Stimulated activated CD4-positive, alpha-beta T cell treated with anti-CD3 and anti-CD28 coated beads, Interleukin-12 subunit alpha, Interleukin-12 subunit beta, amount 100 ng/mL, for 24 hours (primary cell): Measurements from ENCODE around the gene HOXA2.

Experiments used
- DNase-seq, 2 experiments: peaks; one replicate each; pipeline ENCODE4 v3.0.0-alpha.2; 2020; ENCODE audit warnings: low read depth in 2 of 2

HOXA2 gene

DNA sequence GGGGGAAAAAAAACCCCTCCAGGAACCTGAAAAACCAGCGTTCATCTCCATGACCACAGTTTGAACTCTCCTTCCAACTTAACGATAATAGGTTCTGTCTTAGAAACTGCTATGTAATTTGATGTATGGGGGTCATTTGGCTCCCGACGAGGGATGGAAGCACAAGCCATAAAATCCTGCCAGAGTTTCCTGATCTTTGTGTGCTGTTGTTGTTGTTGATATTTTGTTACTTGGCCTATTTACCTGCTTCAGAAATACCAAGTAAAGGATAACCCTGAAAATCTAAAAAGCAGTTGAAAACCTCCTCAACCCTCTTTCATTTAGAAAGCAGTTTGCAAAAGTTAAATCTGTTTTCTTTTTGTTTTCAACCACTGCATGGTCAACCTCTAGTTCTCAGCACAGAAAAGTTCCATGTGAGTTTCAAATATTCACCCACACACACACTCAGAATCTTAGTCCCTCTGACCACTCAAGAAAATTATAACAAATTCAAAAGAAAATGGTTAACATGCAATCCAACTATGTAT is 9.3 kb upstream of the HOXA2 start:
- DNase-seq: no peak

DNA sequence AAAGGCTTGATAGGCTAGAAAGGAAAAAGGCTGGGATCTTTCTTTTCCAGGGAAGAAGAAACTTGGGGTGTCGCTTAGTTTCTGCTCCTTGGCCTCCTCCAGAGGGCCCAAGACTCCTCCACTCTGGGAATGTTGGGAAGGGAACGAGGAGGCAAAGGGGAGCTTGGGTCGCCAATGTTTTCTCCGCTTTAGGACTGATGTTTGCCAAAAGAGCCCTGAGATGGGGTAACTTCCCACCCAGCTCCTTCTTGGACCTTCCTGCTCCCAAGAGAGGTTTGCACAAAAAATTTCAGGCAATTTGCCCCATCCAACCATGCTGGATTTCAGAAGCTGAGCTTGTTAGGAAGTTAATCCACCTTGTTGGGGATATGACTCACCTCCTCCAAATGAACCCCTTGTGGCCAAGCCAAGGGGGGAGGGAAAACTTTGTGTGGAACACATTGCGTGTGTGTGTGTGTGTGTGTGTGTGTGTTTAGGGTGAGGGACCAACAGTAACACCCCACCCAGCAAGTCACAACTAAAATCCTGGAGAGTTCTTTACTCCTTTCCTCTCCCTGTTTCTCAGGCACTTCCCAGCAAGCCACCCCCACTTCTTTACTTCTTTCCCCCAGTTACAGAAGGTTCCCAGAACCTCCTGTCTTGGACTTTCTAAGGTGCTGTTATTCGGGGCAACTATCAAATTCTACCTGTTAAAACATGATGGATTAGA is 8.7 kb upstream of the HOXA2 start:
- DNase-seq: no peak

DNA sequence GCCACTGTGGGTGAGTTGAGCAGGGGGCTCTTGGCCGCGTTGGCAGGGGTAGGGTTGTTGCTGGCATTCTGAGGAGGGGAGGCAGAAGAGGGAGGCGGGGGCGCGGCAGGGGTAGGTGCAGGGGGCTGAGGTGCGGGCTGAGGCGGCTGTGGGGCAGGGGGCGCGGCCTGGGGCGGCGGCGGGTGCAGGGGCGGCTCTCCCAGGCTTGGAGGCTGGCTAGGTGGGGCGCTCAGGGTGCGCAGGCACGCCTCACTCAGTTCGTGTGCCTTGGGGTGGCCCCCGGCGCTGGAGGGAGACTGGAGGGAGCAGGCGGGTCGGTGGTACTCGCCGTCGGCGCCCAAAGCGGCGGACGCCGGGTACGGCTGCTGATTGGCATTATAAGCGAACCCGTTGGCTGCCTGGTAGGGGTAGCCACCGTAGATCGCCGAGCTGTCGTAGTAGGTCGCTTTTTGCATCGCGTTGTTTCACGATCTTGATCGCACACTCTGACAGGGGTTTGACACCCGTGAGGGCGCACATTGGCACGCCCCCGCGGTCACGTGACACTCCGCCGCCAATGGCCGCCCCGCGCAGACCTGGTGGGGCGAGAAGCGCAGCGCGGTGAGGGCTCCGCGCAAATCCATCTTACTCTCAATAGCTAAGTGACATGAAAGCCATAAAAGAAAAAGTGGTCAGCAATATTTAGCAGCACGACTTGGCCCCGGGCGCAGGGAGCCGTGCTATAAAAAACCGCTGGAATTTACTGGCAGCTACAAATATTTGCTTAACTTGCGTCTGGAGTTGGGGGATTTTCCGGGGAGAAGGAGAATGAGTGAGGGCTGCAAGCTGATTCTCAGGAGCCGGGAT is 7.9 kb upstream of the HOXA2 start:
- no peak for DNase-seq

DNA sequence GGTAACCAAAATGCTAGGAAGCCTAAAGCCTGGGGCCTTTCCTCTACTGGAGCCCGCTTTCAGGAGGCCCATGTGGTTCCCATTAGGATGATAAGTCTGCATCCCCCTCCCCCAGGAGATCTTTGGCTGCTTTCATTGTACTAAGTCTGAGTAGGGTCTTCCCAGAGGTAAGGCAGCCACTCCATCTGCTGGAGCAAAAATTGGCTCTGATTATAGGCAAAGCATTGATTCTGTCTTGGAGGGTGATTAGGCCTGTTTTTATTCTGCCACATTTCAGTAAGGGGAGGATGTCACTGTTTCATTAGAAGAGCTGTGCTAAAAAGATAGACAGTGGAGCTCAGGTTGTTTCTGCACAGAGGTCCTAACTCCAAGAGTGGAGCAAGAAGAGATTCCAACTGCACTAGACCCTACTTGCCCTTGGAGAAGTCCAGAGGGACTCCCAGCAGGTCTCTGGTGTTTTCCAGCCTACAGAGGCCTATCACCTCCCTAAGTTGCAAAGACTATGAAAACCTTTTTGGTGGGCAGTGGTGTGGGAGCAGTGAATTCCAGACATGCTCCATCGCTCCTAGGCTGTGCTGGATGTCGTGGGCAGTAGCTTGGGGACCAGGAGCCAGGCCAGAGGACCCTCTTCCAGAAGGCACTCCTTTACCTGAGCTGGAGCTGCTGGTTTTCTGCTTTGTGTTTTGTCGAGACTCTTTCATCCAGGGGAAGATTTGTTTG is 7.1 kb upstream of the HOXA2 start:
- DNase-seq: no peak

DNA sequence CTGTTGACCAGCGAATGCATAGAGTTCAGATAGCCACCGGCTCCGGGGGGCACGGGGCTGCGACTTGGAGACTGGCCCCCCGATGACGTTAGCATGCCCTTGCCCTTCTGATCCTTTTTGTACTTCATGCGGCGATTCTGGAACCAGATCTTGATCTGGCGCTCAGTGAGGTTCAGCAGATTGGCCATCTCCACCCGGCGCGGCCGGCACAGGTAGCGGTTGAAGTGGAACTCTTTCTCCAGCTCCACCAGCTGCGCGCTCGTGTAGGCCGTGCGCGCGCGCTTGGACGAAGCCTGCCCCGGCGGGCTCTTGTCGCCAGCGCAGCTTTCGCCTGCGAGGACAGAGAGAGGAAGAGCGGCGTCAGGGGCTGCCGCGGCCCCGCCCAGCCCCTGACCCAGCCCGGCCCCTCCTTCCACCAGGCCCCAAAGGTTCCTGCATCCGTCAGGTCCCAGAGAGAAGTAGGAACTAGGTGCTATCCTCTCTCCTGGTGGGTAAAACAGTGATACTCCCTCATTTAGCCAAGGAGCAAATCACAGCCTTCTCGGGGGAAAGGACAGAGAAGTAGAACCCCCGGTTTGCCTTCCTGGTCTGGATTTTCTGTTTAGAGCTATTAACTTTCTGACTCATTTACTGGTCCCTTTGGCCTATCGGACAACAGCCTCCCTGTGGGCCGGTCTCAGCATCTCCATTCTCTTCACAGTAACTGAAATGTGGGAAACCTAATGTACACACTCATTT is 6.1 kb upstream of the HOXA2 start:
- DNase-seq: no peak

DNA sequence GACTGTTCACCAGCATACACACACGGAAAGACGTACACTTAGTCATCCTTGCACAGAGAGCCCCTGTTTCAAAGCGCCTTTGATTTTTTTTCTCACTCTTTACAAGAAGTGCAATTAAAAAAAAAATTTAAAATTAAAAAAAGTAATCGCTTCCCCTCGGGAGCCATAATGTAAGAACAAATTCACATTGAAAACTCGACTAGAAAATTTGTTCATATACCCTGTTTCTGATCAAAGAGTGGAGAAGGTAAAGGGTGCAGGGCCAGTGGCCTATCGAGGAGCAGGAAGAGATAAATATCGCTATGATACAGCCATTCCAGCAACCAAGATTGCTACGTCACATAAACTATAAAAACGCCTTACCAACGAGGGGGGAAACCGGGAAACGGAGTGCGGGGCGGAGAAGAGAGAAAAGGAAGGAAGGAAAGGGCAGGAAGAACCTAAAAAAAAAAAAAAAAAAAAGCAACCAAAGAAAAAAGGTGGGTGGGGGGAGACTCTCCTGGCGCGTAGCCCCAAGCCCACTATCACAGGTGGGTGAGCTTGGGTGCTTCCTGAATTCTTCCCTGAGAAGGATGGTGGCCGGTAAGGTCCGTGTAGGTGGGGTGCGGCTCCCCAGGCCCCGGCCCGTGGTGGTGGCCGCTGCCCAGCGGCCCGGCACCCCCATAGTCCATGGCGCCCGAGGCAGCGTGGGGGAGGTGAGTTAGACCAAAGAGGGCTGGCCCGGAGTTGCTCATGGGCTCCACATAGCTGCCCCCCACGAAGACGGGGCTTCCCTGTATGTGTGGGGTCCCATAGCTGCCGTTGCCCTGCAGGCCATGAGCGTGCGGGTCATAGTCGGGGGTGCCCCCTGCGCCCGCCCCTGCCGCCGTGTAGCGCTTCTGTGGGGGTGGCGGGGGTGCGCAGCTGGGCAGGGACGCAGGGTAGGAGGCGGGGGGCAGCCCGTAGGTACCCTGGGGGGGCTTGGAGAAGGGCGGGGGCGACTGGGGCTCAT is 5.2 kb upstream of the HOXA2 start:
- no peak for DNase-seq

DNA sequence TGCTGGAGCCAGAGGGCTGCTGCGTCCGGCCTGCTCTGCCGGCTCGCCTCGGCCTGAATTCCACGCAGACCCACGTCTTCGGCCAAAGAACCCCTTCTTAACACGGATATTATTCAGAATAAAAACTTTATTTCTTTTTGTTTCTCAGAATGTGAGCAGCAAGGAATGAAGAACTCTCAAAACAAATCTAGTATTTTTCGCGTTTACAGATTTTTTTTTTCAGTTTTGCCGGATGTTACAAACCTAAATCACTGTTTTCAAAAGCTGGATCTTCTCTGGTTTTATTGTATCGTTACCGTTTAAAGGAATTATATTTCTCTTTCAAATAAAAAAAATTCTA is 4.4 kb upstream of the HOXA2 start:
- no peak for DNase-seq

DNA sequence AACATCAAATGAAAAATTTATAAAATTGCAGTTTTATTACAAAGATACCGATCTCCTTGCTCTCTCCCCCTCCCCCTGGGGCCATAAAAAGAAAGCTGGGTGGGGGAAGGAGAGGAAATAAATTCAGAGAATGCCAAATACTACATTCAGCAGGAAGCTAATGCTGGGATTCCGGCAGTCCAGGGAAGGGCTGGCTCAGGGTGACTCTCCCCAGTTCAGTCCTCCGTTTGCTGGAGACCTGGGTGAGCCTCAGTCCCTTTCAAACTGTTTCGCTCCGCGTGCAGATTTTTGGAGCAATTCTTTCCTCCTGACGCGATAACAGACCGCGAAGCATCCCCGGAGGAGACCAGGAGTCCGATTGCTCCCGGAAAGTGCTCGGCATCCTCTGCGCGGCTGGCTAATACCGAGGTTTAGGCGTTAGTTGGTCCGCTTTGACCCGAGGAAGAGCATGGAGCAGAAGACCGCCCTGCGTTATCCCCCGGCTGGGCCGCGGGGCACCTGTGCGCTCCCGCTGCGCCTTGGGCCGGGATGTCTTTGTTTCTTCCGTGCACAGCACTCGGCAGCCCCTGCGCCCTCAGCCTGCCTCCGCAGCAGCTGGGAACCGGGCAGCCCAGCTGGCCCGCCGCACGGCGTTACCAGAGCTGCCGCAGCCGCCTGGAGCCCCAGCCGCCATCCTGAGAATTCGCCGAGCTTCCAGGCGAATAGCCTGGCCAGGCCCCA is 3.9 kb upstream of the HOXA2 start:
- no peak for DNase-seq

DNA sequence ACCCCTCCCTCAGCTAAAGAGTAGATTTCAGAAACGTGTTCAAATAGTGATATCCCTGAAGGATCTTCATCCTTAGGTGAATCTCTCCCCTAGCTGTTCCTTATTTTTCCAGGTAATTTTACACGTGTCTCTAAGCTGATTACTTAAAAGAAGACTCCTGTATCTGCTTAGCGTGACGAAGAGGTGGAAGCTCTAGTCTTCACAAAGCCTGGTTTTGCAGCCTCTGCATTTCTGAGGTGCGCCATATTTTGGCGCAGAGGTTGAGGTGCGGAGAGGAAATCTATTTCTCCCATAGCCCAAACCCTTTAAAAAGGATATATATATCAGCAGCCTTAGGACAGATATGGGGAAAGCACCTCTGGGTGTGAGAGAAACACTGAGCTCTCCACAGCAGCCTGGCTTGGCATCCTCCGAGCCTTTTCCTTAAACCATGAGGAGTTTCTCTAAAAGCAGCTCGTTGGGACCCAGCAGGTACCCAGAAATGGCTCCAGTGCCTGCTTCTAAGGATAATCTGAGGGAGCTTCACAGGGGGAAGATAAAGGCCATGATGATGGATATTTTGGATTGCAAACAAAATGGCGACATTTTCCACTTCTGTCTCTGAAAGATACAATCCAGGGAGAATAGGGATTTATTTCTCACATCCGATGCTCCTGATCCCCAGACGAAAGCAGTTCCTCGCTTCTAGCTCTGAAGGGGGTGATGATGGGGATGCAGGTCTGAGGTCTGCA is 3.0 kb upstream of the HOXA2 start:
- no peak for DNase-seq

DNA sequence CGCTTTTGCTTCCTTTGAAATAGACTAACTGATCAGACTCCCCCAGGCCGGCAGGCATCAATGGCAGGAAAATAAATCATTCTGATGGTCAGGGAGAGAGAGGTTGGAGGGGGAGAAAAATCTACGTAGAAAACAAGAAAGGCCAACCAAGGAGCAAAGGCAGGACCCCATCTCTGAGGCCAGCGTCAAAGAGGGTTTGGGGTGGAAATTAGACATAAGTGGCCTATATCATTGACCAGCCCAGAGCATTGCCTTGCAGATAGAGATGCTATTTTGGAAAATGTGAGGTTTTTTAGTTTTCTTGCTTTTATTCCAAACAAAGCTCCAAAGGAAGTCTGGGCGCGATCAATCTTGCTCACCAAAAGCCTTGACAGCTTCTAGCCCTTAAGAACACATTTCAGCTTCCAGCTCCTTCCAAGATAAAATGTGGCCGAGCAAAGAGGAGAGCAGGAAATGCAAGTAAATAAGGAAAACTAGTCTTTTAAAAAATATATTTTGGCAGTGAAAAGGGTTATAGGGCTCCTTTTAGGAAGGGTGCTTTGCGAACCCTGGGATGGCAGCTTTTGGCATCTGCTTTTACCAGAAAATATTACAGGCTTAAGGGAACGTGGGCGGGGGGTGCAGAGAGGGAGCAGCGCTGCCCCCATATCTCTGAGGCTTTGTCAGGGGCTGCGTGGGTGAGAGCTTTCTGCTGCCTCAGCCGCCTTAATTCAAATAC is 2.0 kb upstream of the HOXA2 start:
- DNase-seq: no peak

DNA sequence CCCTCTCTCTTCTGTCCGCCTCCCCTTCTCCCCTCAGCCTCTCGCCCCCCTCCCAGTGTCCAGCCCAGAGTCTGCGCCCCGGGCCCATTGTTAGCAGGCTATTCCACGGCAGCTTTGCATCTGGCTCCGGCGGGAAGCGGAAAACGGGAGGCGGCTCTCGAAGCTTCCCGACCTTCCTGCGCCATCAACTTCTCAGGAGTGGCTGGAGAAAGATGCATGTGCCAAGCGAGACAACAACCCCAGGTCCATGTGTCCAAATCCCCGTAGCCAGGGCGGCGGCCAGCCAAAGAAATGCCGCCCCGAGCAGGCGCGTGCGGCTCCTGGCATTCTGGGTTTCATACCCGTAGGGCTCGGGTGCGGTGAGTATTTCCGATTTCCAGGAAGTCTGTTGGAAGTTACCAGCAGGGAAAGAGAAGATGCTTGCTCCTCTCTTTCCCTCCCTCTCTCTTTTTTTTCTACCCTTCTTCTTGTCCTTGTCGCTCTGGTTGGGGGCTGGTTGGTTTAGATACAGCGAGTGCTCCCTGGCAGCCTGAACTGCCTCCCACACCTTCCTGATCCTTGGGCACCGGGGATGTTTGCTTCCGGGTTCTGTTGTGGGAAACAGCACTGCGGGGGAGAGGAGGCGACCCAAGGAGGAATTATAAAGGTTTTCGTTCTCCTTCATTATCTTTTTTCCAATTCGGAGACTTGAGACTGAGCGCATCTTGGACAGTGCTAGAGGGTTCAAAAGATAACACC is 1.2 kb upstream of the HOXA2 start:
- DNase-seq: no peak

DNA sequence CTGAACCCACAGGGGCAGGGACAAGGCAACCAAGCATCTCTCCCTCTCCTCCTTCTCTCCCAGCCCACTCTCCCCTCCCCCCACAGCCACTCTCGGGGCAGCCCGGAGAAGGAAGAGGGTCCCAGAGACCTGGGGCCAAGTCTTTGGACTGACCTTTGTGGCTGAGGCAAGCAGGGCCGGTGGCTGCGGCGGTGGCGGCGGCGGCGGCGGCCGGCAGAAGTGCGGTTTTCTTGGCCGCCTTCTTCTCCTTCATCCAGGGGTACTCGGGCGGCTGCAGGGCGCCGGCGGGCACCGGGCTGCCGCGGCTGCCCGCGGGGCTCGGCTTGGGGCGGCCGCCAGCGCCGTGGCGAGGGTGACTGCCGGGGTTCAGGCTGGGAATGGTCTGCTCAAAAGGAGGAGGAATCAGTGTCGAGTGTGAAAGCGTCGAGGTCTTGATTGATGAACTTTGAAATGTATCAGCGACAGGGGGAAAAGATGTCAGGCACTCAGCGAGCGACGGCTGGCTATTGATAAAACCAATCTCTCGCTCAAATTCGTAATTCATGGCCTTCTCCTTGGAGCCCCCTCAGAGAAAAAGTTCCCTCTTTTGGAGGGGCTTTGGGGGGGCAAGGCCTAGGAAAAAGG is 414 bp downstream of the HOXA2 start:
- no peak for DNase-seq

DNA sequence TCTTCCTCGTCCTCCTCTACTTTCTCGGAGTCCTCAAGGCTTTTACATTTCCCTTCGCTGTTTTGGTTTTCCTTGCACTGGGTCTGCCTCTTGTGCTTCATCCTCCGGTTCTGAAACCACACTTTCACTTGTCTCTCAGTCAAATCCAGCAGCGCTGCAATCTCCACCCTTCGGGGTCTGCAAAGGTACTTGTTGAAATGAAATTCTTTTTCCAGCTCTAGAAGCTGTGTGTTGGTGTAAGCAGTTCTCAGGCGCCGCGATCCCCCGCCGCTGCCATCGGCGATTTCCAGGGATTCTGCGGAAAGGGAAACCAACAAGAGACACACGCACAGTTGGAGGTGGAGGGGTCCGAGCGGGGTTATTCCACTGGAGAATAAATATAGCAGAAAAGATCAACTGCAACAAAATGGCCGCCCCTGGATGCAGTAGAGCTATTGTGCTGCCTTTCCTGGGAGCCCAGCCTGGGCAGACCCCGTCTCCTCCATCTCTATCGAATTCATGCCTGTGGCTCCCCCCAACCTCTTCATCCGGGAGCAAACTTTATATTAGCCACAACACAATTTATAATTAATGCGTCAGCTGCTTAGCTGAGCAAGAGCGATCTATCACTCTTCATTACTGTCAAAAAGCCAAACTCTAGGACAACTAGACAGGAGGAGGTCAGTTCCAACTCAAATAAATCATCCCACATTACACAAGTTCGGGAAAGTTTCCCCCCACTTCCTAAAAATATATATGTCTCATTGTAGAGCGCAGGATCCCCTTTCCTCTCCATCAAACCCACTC is 1.1 kb downstream of the HOXA2 start:
- no peak for DNase-seq

DNA sequence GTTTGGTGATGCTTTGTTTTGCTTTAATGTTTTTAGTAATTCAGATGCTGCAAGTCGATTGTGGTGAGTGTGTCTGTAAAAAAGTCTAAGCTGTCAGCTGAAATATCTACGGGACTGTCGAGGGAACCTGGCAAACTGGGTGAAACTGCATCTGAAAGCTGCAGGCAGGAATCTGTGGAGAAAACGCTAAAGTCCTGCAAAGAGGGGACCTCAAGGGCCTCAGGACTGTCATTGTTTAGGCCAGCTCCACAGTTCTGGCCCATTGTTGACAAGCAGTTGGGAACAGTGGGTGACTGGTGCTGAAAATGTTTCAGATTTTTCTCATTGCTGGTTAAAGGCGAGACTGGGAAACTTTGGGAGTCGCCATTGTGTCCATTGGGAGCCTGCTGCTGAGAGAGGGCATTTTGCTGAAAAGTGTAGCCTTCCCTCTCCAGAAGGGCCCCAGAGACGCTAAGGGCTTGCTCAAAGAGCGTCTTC is 1.8 kb downstream of the HOXA2 start:
- no peak for DNase-seq

DNA sequence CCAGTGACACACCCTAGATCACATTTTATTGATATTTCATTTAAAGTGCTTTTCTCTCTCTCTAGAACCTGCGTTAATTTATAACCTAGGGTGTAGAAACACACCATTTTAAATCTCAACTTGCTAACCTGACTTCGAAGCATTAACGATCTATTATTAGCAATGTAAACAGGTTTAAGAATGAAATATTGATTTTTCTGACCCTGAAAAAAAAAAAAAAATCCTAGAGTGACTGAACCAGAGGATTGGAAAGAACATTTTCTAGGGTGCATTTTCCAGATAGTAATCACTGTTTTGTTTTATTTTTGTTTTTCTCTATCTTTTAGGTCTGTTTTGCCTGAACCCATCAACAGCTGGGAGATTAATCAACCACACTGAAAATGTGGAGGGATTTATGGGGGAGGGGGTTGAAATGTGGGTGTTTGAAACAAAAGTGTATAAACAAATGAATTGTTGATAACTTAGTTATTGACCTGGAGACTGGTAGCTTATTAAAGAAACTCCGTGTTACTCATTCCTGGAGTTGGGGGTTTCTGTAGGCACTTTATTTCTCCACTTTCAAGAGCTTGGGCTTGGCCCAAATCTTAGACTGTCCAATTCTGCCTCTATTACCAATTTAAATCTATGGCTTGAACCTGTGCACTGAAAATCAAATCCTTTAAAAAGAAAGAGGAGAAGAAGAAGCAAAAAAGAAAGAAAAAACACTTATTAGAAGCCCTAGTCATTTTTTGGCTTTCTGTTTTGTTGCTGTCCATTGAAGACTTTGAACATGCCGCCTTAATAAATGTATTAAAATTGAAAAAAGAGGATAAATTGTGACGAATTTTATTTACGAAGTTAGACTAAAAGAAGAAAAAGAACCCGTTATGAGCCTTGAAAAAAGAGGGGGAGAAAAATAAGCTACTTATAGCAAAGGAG is 2.8 kb downstream of the HOXA2 start:
- DNase-seq: no peak
